Breast epithelium (tissue), 3 donors: ENCODE results near the gene C1orf115.
"Not testable (repeated sequence)": the region's sequence is repeated elsewhere in the genome, so short reads cannot be mapped to it uniquely, and the experiment has no call there.

Experiments used
- CTCF ChIP-seq, 3 donors: fragments of 450-650 bp; IDR thresholded peaks; one replicate each; pipeline ENCODE4 v1.5.1; 2016 to 2017; ENCODE audit warnings: antibody characterized with exemption in 3 of 3, mild to moderate bottlenecking in 3 of 3, moderate library complexity in 3 of 3
- POLR2A ChIP-seq: fragments of 450-650 bp; IDR thresholded peaks from one replicate; pipeline ENCODE4 v1.6.1; 2016; ENCODE audit warnings: antibody characterized with exemption, mild to moderate bottlenecking, moderate library complexity

- not testable (repeated sequence) for TF ChIP-seq POLR2A; CTCF (IDR thresholded peaks at IDR 0.05)
Observed at GRCh38 chr1:220721266-220721665, 31.1 kb downstream of the C1orf115 start.
